GM19025 (cell line): ENCODE measurements around the gene GPC6.
"Not testable (repeated sequence)": the region's sequence is repeated elsewhere in the genome, so short reads cannot be mapped to it uniquely, and the experiment has no call there.

Experiments
- ATAC-seq: cut with Tn5 transposase; IDR thresholded peaks from one replicate; pipeline ENCODE4 v1.9.1; 2021; ENCODE audit warnings: mild to moderate bottlenecking, low read depth, moderate library complexity; ENCODE audit not compliant: unreplicated experiment

GPC6 gene

GRCh38 chr13:93316841-93317240 lies 90.2 kb downstream of the GPC6 start:
- ATAC-seq: no peak

GRCh38 chr13:93318534-93319254 lies 92.1 kb downstream of the GPC6 start:
- ATAC-seq: no peak

- no peak for ATAC-seq
These were observed 94.3 kb downstream of the GPC6 start for GRCh38 chr13:93320942-93321341.

- ATAC-seq: not testable (repeated sequence)
These were observed 97.3 kb downstream of the GPC6 start for GRCh38 chr13:93323880-93324279.

GRCh38 chr13:93325303-93326233 lies 99.0 kb downstream of the GPC6 start:
- no peak for ATAC-seq

GRCh38 chr13:93326234-93326811 lies 99.7 kb downstream of the GPC6 start:
- ATAC-seq: no peak

- ATAC-seq: no peak
These were observed 102.3 kb downstream of the GPC6 start for GRCh38 chr13:93328943-93329342.

- no peak for ATAC-seq
These were observed 110.1 kb downstream of the GPC6 start for GRCh38 chr13:93336728-93337127.

GRCh38 chr13:93338030-93338429 lies 111.4 kb downstream of the GPC6 start:
- ATAC-seq: no peak

GRCh38 chr13:93338906-93339305 lies 112.3 kb downstream of the GPC6 start:
- ATAC-seq: no peak

- ATAC-seq: no peak
These were observed 112.9 kb downstream of the GPC6 start for GRCh38 chr13:93339550-93339949.

GRCh38 chr13:93341517-93341916 lies 114.9 kb downstream of the GPC6 start:
- ATAC-seq: no peak

GRCh38 chr13:93343097-93343496 lies 116.5 kb downstream of the GPC6 start:
- no peak for ATAC-seq

- no peak for ATAC-seq
These were observed 117.6 kb downstream of the GPC6 start for GRCh38 chr13:93344048-93344705.

- no peak for ATAC-seq
These were observed 118.4 kb downstream of the GPC6 start for GRCh38 chr13:93345024-93345423.

- no peak for ATAC-seq
These were observed 119.2 kb downstream of the GPC6 start for GRCh38 chr13:93345770-93346169.

- no peak for ATAC-seq
These were observed 126.0 kb downstream of the GPC6 start for GRCh38 chr13:93352616-93353015.

GRCh38 chr13:93355094-93355493 lies 128.5 kb downstream of the GPC6 start:
- ATAC-seq: no peak

GRCh38 chr13:93356469-93356868 lies 129.9 kb downstream of the GPC6 start:
- ATAC-seq: no peak

GRCh38 chr13:93360021-93360420 lies 133.4 kb downstream of the GPC6 start:
- ATAC-seq: no peak

- no peak for ATAC-seq
These were observed 135.1 kb downstream of the GPC6 start for GRCh38 chr13:93361703-93362102.
